ENCODE data around the gene MAST4. TPM values are rescaled to one million over a fixed set of nuclear protein-coding genes. Genes with fewer than 3 reads are reported as not detected.

The MAST4 gene
- total and polyA plus RNA-seq, 2 donors (not counting 1 experiment from before 2014, with no cell fraction given): 7.0 to 15.2 TPM

GRCh38 chr5:66952153-66952552, 356.0 kb downstream of the MAST4 start:
- H3K36me3 ChIP-seq (ENCODE audit: control insufficient read depth, insufficient read depth, low read length): no peaks in the 10 kb centered on the region
- no peaks in the 10 kb centered on the region for H3K9me3 ChIP-seq (ENCODE audit: control insufficient read depth, insufficient read depth, low read depth, low read length)
- H3K4me2 ChIP-seq (ENCODE audit: extremely low read depth, insufficient read depth, low read length): no peak overlapping the region
- TF ChIP-seq EZH2 (IDR thresholded peaks at IDR 0.05; ENCODE audit: low read length, missing control alignments): no peak
- TF ChIP-seq, protein P1, sequence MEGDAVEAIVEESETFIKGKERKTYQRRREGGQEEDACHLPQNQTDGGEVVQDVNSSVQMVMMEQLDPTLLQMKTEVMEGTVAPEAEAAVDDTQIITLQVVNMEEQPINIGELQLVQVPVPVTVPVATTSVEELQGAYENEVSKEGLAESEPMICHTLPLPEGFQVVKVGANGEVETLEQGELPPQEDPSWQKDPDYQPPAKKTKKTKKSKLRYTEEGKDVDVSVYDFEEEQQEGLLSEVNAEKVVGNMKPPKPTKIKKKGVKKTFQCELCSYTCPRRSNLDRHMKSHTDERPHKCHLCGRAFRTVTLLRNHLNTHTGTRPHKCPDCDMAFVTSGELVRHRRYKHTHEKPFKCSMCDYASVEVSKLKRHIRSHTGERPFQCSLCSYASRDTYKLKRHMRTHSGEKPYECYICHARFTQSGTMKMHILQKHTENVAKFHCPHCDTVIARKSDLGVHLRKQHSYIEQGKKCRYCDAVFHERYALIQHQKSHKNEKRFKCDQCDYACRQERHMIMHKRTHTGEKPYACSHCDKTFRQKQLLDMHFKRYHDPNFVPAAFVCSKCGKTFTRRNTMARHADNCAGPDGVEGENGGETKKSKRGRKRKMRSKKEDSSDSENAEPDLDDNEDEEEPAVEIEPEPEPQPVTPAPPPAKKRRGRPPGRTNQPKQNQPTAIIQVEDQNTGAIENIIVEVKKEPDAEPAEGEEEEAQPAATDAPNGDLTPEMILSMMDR (conservative IDR thresholded peaks at IDR 0.05 in 1 of 2, IDR thresholded peaks at IDR 0.05 in 1 of 2; ENCODE audit: low read depth in 1 of 2, low read length in 2 of 2): no peak
- H3K79me2 ChIP-seq (ENCODE audit: control insufficient read depth, insufficient read depth, low read length): no peaks in the 10 kb centered on the region
- H3K9ac ChIP-seq (ENCODE audit: insufficient read depth, low read length): no peak overlapping the region
- H4K20me1 ChIP-seq (ENCODE audit: control insufficient read depth, extremely low read depth, insufficient read depth, low read length): no peaks in the 10 kb centered on the region
- no peak for DNase-seq (ENCODE audit: low read depth in 2 of 2)
- no peaks in the 10 kb centered on the region for H3K4me1 ChIP-seq (ENCODE audit: control insufficient read depth, extremely low read depth, insufficient read depth, low read length)
- no peaks in the 10 kb centered on the region for H3K27me3 ChIP-seq (ENCODE audit: control insufficient read depth, insufficient read depth, low read length)
- H2AFZ ChIP-seq (ENCODE audit: low read length): no peak overlapping the region
- no peak overlapping the region for H3K4me3 ChIP-seq (replicated peaks in 1 of 4; ENCODE audit: control extremely low read depth in 1 of 4, insufficient read depth in 1 of 4, low read depth in 3 of 4, low read length in 4 of 4)
- no peak overlapping the region for H3K27ac ChIP-seq (ENCODE audit: insufficient read depth, low read length)

DNA sequence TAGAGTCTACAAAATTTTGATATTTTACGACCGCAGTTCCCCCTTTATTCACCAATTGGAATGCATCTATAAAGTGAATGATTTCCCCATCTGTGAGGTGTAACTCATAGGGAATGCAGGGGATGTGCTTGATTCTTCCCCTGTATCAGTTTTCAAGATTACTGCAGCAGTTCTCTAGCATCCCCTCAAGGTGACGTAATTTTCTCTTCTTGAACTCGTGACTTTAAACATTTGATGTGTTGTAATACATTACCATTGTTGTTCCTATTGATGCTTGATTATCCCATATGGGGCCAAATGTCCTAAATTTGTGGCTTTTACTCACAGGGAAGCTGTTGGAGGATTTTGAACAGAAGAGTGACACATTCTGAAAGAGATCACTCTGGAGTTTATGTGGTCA, 360.2 kb downstream of the MAST4 start:
- H3K9me3 ChIP-seq (ENCODE audit: control insufficient read depth, insufficient read depth, low read depth, low read length): no peaks in the 10 kb centered on the region
- no peak overlapping the region for H3K4me3 ChIP-seq (replicated peaks in 1 of 4; ENCODE audit: control extremely low read depth in 1 of 4, insufficient read depth in 1 of 4, low read depth in 3 of 4, low read length in 4 of 4)
- no peak for DNase-seq (ENCODE audit: low read depth in 2 of 2)
- no peaks in the 10 kb centered on the region for H3K27me3 ChIP-seq (ENCODE audit: control insufficient read depth, insufficient read depth, low read length)
- H2AFZ ChIP-seq (ENCODE audit: low read length): no peak overlapping the region
- H3K79me2 ChIP-seq (ENCODE audit: control insufficient read depth, insufficient read depth, low read length): no peaks in the 10 kb centered on the region
- no peaks in the 10 kb centered on the region for H4K20me1 ChIP-seq (ENCODE audit: control insufficient read depth, extremely low read depth, insufficient read depth, low read length)
- no peak overlapping the region for H3K27ac ChIP-seq (ENCODE audit: insufficient read depth, low read length)
- H3K4me2 ChIP-seq (ENCODE audit: extremely low read depth, insufficient read depth, low read length): no peak overlapping the region
- H3K4me1 ChIP-seq (ENCODE audit: control insufficient read depth, extremely low read depth, insufficient read depth, low read length): peaks cover 2% of the 10 kb centered on the region
- H3K36me3 ChIP-seq (ENCODE audit: control insufficient read depth, insufficient read depth, low read length): no peaks in the 10 kb centered on the region
- TF ChIP-seq EZH2 (IDR thresholded peaks at IDR 0.05; ENCODE audit: low read length, missing control alignments): no peak
- TF ChIP-seq, protein P1 (conservative IDR thresholded peaks at IDR 0.05 in 1 of 2, IDR thresholded peaks at IDR 0.05 in 1 of 2; ENCODE audit: low read depth in 1 of 2, low read length in 2 of 2): no peak
- H3K9ac ChIP-seq (ENCODE audit: insufficient read depth, low read length): no peak overlapping the region

- peak; percentile 79 to 85 for DNase-seq (ENCODE audit: low read depth in 2 of 2)
- Histone ChIP-seq H3K4me3 (replicated peaks in 1 of 4; ENCODE audit: control extremely low read depth in 1 of 4, insufficient read depth in 1 of 4, low read depth in 3 of 4, low read length in 4 of 4) (peak overlapping the region; percentile 38 to 85 (median 57)), H3K27ac (ENCODE audit: insufficient read depth, low read length) (peak overlapping the region; percentile 75), H3K4me1 (ENCODE audit: control insufficient read depth, extremely low read depth, insufficient read depth, low read length) (peaks cover 2% of the 10 kb centered on the region), H4K20me1 (ENCODE audit: control insufficient read depth, extremely low read depth, insufficient read depth, low read length) (no peaks in the 10 kb centered on the region), H3K36me3 (ENCODE audit: control insufficient read depth, insufficient read depth, low read length) (no peaks in the 10 kb centered on the region), H2AFZ (ENCODE audit: low read length) (peak overlapping the region; percentile 28), H3K9me3 (ENCODE audit: control insufficient read depth, insufficient read depth, low read depth, low read length) (no peaks in the 10 kb centered on the region), H3K27me3 (ENCODE audit: control insufficient read depth, insufficient read depth, low read length) (no peaks in the 10 kb centered on the region), H3K9ac (ENCODE audit: insufficient read depth, low read length) (peak overlapping the region; percentile 38), H3K79me2 (ENCODE audit: control insufficient read depth, insufficient read depth, low read length) (no peaks in the 10 kb centered on the region), H3K4me2 (ENCODE audit: extremely low read depth, insufficient read depth, low read length) (peak overlapping the region; percentile 85)
- TF ChIP-seq EZH2 (IDR thresholded peaks at IDR 0.05; ENCODE audit: low read length, missing control alignments): no peak
- TF ChIP-seq, protein P1 (conservative IDR thresholded peaks at IDR 0.05 in 1 of 2, IDR thresholded peaks at IDR 0.05 in 1 of 2; ENCODE audit: low read depth in 1 of 2, low read length in 2 of 2): no peak
Observed at GRCh38 chr5:66958201-66958979, 362.2 kb downstream of the MAST4 start.

Measured in fibroblast of lung (primary cell).